Liver (tissue), 9 donors: ENCODE measurements around the gene PEX3. TPM values are rescaled to one million over a fixed set of nuclear protein-coding genes. Genes with fewer than 3 reads are reported as not detected.

ENCODE experiments used
- DNase-seq: peaks from one replicate; pipeline ENCODE4 v3.0.0-alpha.2; 2017; ENCODE audit warnings: low spot score
- H3K27ac ChIP-seq, 2 donors: one replicate each; pipeline ENCODE4 v1.7.0; 2013; ENCODE audit warnings: inconsistent platforms in 2 of 2, low read length in 2 of 2, control low read depth in 1 of 2, low read depth in 1 of 2, mild to moderate bottlenecking in 1 of 2
- H3K27me3 ChIP-seq, 4 donors: one replicate each; pipeline versions ENCODE4 v1.6.1 to v1.7.0; 2013; ENCODE audit warnings: low read length in 3 of 4, inconsistent platforms in 1 of 4, mild to moderate bottlenecking in 1 of 4, moderate library complexity in 1 of 4; ENCODE audit not compliant: control insufficient read depth in 4 of 4, insufficient read depth in 4 of 4
- H3K36me3 ChIP-seq, 4 donors: one replicate each; pipeline versions ENCODE4 v1.6.1 to v1.7.0; 2013; ENCODE audit warnings: low read length in 3 of 4, mild to moderate bottlenecking in 3 of 4, low read depth in 1 of 4, moderate library complexity in 1 of 4; ENCODE audit not compliant: control insufficient read depth in 4 of 4, insufficient read depth in 3 of 4
- H3K4me1 ChIP-seq, 4 donors: one replicate each; pipeline versions ENCODE4 v1.6.1 to v1.7.0; 2013; ENCODE audit warnings: low read length in 3 of 4, mild to moderate bottlenecking in 3 of 4, moderate library complexity in 1 of 4; ENCODE audit not compliant: control insufficient read depth in 4 of 4, insufficient read depth in 4 of 4
- H3K4me3 ChIP-seq, 3 donors: one replicate each; pipeline versions ENCODE4 v1.6.1 to v1.7.0; 2013; ENCODE audit warnings: low read length in 3 of 3, control low read depth in 1 of 3, low read depth in 1 of 3, mild to moderate bottlenecking in 1 of 3
- H3K9ac ChIP-seq, 2 donors: one replicate each; pipeline ENCODE4 v1.7.0; 2013; ENCODE audit warnings: low read length in 2 of 2, mild to moderate bottlenecking in 2 of 2, moderate library complexity in 2 of 2, control low read depth in 1 of 2, low read depth in 1 of 2
- H3K9me3 ChIP-seq, 4 donors: one replicate each; pipeline versions ENCODE4 v1.6.1 to v1.7.0; 2013; ENCODE audit warnings: low read length in 3 of 4; ENCODE audit not compliant: control insufficient read depth in 4 of 4
- ATF3 ChIP-seq: IDR thresholded peaks from 2 replicates; pipeline ENCODE4 v1.6.1; 2016; ENCODE audit warnings: antibody characterized with exemption
- CTCF ChIP-seq: fragments of 150-350 bp; IDR thresholded peaks from 2 replicates; pipeline ENCODE4 v1.5.1; 2017; ENCODE audit warnings: improper control_type of control experiment, low read depth, low read length; ENCODE audit not compliant: missing input control
- EGR1 ChIP-seq, 2 donors: IDR thresholded peaks; 2 replicates each; pipeline ENCODE4 v1.6.1; 2016 to 2018; ENCODE audit warnings: antibody characterized with exemption in 2 of 2, low read depth in 2 of 2
- FOXA1 ChIP-seq: IDR thresholded peaks from 2 replicates; pipeline ENCODE4 v1.6.1; 2016; ENCODE audit warnings: antibody characterized with exemption
- FOXA2 ChIP-seq: IDR thresholded peaks from 2 replicates; pipeline ENCODE4 v1.6.1; 2016; ENCODE audit warnings: antibody characterized with exemption
- GABPA ChIP-seq, 2 donors: IDR thresholded peaks in 1 of 2; conservative IDR thresholded peaks in 1 of 2; 2 replicates each; pipeline ENCODE4 v1.6.1; 2016; ENCODE audit warnings: antibody characterized with exemption in 2 of 2, mild to moderate bottlenecking in 1 of 2, moderate library complexity in 1 of 2
- HNF4A ChIP-seq, 2 donors: conservative IDR thresholded peaks; 2 replicates each; pipeline ENCODE4 v1.6.1; 2016; ENCODE audit warnings: antibody characterized with exemption in 2 of 2, mild to moderate bottlenecking in 2 of 2
- JUND ChIP-seq, 2 donors: IDR thresholded peaks; 2 replicates each; pipeline ENCODE4 v1.6.1; 2016; ENCODE audit warnings: antibody characterized with exemption in 2 of 2
- MAX ChIP-seq: IDR thresholded peaks from 2 replicates; pipeline ENCODE4 v1.6.1; 2016; ENCODE audit warnings: antibody characterized with exemption
- NR2F2 ChIP-seq: IDR thresholded peaks from 2 replicates; pipeline ENCODE4 v1.6.1; 2016; ENCODE audit warnings: antibody characterized with exemption
- RAD21 ChIP-seq, 2 donors: IDR thresholded peaks; 2 replicates each; pipeline ENCODE4 v1.6.1; 2016; ENCODE audit warnings: antibody characterized with exemption in 2 of 2, mild to moderate bottlenecking in 2 of 2
- REST ChIP-seq: IDR thresholded peaks from 2 replicates; pipeline ENCODE4 v1.6.1; 2016; ENCODE audit warnings: antibody characterized with exemption, mild to moderate bottlenecking
- RXRA ChIP-seq, 2 donors: IDR thresholded peaks; 2 replicates each; pipeline ENCODE4 v1.6.1; 2017 to 2018; ENCODE audit warnings: antibody characterized with exemption in 2 of 2, mild to moderate bottlenecking in 1 of 2
- SP1 ChIP-seq: IDR thresholded peaks from 2 replicates; pipeline ENCODE4 v1.6.1; 2018; ENCODE audit warnings: antibody characterized with exemption, mild to moderate bottlenecking
- TAF1 ChIP-seq: conservative IDR thresholded peaks from 2 replicates; pipeline ENCODE4 v1.6.1; 2016; ENCODE audit warnings: antibody characterized with exemption, mild to moderate bottlenecking
- YY1 ChIP-seq: IDR thresholded peaks from 2 replicates; pipeline ENCODE4 v1.6.1; 2016; ENCODE audit warnings: antibody characterized with exemption, mild to moderate bottlenecking
- ZBTB33 ChIP-seq: IDR thresholded peaks from 2 replicates; pipeline ENCODE4 v1.6.1; 2016; ENCODE audit warnings: antibody characterized with exemption
- WGBS: extraction: QIAGEN DNeasy Blood & Tissue Kit; methylation state at CpG from one replicate; pipeline ENCODE4 v1.1.7; 2013; 5-methylcytosine and 5-hydroxymethylcytosine counted together
- polyA plus RNA-seq, 2 donors: library from polyadenylated mRNA; stranded (reverse) in 1 of 2; unstranded in 1 of 2; fragments of 200-250 nt in 1 of 2; fragments of >200 nt in 1 of 2; fragmentation: Nextera tagmentation in 1 of 2; extraction: Ambion mirVana in 1 of 2; gene quantifications; one replicate each; pipeline versions ENCODE4 v1.2.1 to v1.2.3, GENCODE V29; 2013 to 2015
- total RNA-seq, 2 donors: library from RNA; depleted of rRNA; stranded (reverse); fragments of >200 nt; gene quantifications; one replicate each; pipeline ENCODE4 v1.2.3, GENCODE V29; 2014
- donor health status: healthy.
- donor health status: healthy.
- donor health status: healthy.
- donor health status: healthy.
- donor health status: healthy.

PEX3 gene
- total and polyA plus RNA-seq, 4 donors = 12.7 to 27.2 (median 15.2) TPM

GRCh38 chr6:143538374-143538773 lies 87.8 kb downstream of the PEX3 start:
- no peaks in the 10 kb centered on the region for H3K36me3 ChIP-seq
- no peaks in the 10 kb centered on the region for H3K9me3 ChIP-seq
- H3K27ac ChIP-seq = no peak overlapping the region
- H3K9ac ChIP-seq = no peak overlapping the region
- no peak overlapping the region for H3K4me3 ChIP-seq
- peaks cover 3 to 21% (median 14%) of the 10 kb centered on the region in 4 donors for H3K4me1 ChIP-seq
- no peak for DNase-seq
- TF ChIP-seq JUND (IDR thresholded peaks at IDR 0.05) (no peak), FOXA2 (no peak), RXRA (IDR thresholded peaks at IDR 0.05) (no peak), ATF3 (no peak), CTCF (no peak), REST (no peak), MAX (no peak), GABPA (IDR thresholded peaks at IDR 0.05 in 1 of 2, conservative IDR thresholded peaks at IDR 0.05 in 1 of 2) (no peak), EGR1 (IDR thresholded peaks at IDR 0.05; ENCODE audit: low read depth in 2 of 2) (no peak), SP1 (no peak), TAF1 (no peak), HNF4A (conservative IDR thresholded peaks at IDR 0.05) (no peak), FOXA1 (no peak)
- H3K27me3 ChIP-seq = no peaks in the 10 kb centered on the region
- 98% methylated on average over 7 of the region's 7 CpGs for WGBS

GRCh38 chr6:143539106-143539505 lies 88.5 kb downstream of the PEX3 start:
- no peak overlapping the region for H3K9ac ChIP-seq
- no peaks in the 10 kb centered on the region for H3K27me3 ChIP-seq
- H3K9me3 ChIP-seq = no peaks in the 10 kb centered on the region
- no peak for TF ChIP-seq CTCF
- no peak for TF ChIP-seq FOXA1
- TF ChIP-seq RAD21 (IDR thresholded peaks at IDR 0.05) = no peak
- TF ChIP-seq FOXA2 = no peak
- no peak for TF ChIP-seq ATF3
- no peak for TF ChIP-seq NR2F2
- TF ChIP-seq HNF4A (conservative IDR thresholded peaks at IDR 0.05) = no peak
- no peak for TF ChIP-seq GABPA (IDR thresholded peaks at IDR 0.05 in 1 of 2, conservative IDR thresholded peaks at IDR 0.05 in 1 of 2)
- no peak for TF ChIP-seq ZBTB33
- TF ChIP-seq EGR1 (IDR thresholded peaks at IDR 0.05; ENCODE audit: low read depth in 2 of 2) = no peak
- no peak for TF ChIP-seq JUND (IDR thresholded peaks at IDR 0.05)
- no peak for TF ChIP-seq SP1
- TF ChIP-seq YY1 = no peak
- no peak for TF ChIP-seq MAX
- WGBS = 95% methylated on average over 4 of the region's 4 CpGs
- peaks cover 3 to 21% (median 14%) of the 10 kb centered on the region in 4 donors for H3K4me1 ChIP-seq
- DNase-seq = no peak
- H3K4me3 ChIP-seq = no peak overlapping the region
- no peak overlapping the region for H3K27ac ChIP-seq
- no peaks in the 10 kb centered on the region for H3K36me3 ChIP-seq
